Astrocyte of the hippocampus (primary cell): Measurements from ENCODE around the gene HPDL.
A peak's percentile ranks its signal among the peaks of the same experiment; 100 is the strongest.

Experiments used
- DNase-seq: peaks from one replicate; pipeline ENCODE4 v3.0.0; 2011; ENCODE audit warnings: low read depth, low spot score

The HPDL gene

DNA sequence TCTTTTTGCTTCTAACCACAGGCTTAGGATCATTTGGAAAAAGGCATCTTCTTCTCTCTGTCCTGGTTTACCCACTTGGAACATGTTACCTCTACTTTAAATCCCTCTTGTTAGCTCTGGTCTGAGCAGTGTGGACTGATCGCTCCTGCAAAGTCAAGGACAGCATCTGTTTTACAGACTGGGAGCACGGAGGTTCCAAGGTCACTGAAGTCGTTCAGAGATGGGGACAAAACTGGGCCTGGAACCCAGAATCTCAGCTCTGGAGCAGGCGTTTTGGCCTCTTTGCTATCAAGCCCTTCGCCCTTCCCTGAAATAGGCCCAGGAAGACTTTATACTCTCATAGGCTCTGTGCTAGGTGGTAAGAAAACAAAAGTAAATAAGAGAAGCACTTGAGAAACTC, 24.8 kb downstream of the HPDL start:
- DNase-seq: no peak

DNA sequence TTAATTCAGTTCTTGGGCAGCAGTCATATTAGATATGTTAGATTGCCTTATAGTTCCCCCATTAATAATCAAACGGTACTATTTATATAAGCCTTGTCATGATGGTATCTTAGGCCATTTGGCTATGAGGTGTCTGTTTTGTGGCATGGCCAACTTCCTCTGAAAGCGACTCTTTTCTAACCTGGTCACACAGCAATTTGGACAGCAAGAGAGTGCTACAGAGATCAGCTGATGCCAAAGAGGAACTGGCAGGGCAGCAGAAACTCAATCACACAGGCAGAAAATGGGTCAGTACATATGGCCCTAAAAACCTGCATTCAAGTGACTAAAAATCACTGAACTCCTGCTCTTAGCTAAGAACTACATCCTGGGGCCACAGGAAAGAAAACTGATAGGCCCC, 27.0 kb downstream of the HPDL start:
- no peak for DNase-seq

DNA sequence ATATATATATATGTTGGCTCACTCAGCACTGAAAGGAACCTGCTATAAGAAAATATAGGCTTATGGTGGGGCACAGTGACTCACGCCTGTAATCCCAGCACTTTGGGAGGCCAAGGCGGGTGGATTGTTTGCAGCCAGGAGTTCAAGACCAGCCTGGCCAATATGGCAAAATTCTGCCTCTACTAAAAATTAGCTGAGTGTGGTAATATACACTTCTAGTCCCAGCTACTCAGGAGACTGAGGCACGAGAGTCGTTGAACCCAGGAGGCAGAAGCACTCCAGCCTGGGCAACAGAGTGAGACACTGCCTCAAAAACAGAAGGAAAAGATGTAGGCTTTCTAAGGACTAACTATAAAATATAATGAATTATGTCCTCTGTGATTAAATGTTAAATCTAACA, 28.1 kb downstream of the HPDL start:
- no peak for DNase-seq

DNA sequence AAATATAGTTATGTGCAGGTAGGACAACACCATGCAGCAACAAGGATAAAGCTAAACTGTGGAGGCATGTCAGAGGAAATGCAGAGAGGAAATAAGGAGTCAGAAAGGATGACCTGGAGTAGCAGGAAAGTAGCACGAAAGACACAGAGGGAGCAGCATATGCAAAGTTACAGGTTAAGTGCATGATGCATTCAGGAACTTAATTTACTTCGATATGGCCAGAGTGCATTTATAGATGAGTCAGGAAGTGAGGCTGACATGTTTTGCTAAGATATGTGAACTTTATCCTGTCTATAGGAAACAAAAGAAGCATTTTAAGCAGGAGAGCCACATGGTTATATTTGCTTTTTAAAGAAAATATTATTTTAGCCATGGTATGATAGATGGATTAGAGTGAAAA, 29.0 kb downstream of the HPDL start:
- DNase-seq: no peak

DNA sequence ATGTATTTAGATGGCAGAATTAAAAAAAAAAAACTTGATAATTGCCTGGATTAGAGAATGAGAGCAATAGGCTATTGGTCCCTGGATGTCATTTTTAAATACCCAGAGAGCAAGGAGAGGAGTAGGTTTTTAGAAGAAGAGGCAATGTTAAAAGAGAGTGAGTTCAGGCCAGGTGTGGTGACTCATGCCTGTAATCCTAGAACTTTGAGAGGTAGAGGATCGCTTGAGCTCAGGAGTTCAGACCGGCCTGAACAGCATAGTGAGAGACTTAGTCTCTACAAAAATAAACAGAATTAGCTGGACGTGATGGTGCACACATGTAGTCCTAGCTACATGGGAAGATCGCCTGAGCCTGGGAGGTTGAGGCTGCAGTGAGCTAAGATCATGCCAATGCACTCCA, 29.5 kb downstream of the HPDL start:
- DNase-seq: no peak

DNA sequence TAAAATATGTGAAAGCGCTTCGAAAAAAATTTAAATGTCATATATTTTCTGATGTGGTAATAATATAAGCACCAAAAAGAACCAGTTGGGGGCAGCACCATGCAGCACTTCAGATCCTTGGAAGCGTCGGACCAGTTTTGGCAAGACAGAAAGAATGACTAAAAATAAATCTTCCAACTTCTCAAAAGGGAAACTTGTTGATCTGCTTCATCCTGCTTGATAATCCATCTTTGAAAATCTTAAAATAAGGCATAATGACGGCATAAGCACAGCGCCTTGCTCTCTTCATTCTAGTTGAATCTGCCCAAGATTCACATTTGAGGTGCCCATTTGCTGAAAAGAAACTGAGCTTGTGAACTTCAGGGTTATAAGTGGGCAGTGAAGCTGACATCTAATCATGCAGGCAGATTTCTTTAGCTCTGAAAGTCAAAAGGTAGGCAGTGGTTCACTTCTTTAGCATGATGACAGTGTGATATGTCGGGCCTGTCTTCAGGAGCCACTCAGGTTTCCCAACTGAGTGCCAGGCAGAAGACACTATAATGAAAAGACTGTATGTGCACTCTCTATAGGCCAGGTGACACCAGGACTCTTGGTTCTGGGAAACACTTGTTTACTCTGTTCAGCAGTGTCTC, 33.3 kb downstream of the HPDL start:
- DNase-seq: peak; percentile 72

DNA sequence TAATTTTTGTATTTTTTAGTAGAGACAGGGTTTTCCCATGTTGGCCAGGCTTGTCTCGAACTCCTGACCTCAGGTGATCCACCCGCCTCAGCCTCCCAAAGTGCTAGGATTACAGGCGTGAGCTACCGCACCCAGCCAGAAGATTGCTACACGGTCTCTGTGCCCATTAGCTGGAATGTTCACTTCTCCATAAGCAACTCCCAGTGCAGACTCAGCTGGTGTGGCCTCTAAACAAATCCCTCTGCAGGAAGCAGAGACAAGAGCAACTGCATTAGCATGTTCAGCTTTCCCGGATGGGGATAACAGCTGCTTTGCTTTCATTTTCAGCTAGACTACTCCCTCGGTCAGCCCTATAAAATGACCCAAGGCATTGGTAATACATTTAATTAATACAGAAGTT, 34.3 kb downstream of the HPDL start:
- peak; percentile 16 for DNase-seq

DNA sequence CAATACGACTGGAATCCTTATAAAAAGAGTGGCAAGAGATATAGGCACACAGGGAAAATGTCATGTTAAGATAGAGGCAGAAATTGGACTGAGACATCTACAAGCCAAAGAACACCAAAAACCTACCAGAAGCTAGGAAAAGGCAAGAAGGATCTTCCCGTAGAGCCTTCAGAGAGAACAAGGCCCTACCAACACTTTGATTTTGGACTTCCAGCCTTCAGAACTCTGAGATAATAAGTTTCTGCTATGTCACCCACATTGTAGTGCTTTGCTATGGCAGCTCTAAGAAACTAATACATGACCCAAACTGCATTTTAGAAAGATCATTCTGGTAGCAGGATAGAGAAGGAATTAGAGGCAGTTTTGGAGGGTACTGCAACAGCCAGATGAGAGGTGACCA, 37.6 kb downstream of the HPDL start:
- DNase-seq: no peak

DNA sequence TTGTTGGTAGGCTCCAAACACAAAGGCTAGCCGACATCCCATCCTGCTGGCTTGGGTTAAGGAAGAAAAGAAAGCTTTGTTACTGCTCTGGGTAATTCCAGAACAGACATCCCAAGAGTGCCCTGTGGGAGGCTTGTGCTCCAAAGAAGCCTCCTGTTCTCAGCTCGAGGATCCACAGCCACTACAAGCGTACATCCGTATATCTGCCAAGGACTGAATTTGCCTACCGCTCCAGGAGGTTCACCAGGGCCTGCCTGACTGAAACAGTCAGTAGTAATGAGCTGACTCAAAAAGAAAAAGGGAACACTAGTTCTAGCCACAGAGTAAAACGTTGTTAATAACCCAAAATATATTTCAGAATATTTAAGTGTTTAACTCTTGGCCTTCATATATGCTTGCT, 38.4 kb downstream of the HPDL start:
- DNase-seq: no peak

DNA sequence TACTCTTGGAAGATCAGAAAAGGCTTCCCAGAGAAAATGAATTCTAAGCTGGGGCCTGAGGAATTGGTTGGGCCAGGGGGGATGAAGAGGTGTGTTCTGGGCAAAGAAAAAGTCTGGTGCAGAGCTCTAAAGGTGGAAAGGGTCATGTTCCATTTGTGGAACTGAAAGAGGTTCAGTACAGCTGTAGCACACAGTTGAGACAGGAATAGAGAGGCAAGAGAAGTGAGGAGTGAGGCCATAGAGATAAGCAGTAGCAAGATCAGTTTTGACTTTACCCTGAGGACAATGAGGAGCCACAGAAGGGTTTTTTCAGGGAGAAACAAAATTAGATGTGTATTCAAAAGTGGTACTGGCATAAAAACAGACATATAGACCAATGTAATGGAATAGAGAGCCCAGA, 43.9 kb downstream of the HPDL start:
- no peak for DNase-seq

DNA sequence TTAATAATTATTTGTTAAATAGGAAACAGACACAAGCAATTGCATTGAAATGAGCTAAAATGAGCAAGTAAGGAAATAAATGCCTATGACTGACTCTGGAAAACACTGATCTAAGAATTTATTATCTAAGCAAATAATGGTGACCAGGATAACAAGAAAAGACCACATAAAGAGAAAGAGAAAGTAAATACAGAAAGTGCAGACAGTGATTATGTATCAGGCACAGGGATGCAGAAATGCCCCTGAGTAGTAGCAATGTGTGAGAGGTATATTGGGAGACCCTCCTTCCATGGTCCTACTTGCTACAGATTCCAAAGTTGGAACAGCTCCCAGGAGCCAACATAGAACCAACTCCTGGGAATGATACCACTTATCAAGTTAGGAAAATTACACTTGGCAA, 46.9 kb downstream of the HPDL start:
- DNase-seq: no peak

DNA sequence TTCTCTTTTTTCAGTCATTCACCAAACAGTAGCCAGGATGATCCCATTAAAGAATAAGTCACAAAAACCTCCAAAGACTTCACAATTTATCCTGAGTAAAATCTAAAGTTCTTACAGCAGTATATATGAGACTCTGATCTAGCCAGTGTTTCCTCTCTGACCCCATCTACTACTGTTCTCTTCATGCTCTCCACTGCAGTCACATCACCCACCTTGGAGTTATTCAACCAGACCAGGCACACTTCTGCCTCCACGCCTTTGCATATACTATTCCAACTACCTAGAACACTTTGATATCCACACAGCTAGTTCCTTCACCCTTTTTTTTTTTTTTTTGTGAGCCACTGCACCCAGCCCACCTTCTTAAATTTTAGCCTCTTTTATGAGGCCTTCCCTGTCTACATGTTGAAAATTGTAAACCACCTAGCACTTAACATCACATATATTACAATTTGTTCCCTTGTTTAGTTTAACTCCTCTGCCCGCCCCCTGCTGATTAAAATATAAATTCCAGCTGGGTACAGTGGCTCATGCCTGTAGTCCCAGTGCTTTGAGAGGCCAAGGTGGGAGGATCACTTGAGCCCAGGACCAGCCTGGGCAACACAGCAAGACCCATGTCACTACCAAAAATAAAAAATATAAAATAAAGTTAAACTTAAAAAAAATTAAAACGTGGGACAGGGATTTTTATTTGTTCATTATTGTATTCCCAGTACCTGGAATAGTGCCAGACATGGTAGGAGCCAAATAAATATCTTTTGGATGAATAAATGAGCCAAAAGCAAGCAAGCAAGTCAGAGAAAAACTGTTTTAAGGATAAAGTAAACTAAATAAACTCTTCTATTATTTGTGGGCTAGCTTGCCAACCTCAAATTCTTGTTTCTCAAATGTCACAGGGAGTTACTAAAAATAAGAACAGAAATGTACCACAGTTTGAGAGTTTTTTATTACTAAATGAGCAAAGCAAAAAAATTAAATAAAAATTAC, 48.7 kb downstream of the HPDL start:
- DNase-seq: no peak

DNA sequence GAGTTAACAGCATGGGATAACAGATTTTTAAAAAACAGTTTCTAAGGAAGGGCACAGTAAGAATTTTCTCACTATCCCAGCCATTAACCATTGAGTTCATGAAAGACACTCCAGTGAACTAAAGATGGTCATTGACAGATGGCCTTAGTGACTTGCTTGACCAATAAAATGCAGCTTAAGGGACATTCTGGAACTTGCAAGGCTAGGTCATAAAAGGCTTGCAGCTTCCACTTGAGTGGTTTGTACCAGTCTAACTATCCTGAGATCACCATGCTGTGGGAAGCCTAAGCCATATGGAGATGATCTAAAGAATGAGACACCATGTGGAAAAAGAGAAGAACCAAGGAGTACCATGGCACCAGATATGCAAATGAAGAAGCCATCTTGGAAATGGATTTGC, 51.5 kb downstream of the HPDL start:
- DNase-seq: no peak
